ENCODE measurements around the gene LPP. TPM values are rescaled to one million over a fixed set of nuclear protein-coding genes. Genes with fewer than 3 reads are reported as not detected.

Gene LPP
- polyA plus RNA-seq, 3 donors: 14.1 to 23.2 (median 15.3) TPM

DNA sequence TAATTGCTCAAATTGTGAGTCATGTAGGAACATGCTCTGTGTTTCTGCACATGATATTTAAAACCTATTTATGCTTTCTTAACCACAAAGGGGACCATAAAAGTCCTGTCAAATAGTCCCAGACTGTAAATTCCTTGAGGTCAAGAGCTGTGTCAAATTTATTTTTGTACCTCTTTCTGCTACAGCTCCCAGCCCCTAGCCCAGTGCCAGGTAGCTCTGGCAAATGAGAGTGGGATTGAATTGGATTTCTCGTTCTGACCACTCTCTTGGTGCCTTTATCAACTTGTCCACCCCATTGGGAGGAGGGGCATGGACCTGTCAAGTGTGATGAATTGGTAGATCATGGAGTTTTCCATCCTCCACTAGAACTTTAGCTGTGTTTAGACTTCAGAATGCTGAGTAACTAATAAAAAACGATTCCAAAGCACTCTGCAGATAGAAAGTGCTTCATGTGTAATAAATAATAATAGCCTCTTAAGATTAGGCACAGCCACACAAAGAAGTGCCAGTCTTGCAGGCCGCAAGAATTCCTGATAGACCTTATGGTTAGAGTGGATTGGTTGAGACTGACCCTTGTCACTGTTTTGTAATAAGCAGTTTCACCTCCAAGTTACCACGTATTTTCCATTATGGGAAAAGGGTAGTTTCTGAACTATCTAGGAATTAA lies 120.4 kb downstream of the LPP start:
- Histone ChIP-seq H3K36me3 (replicated peaks in 1 of 2; ENCODE audit: control insufficient read depth in 1 of 2, insufficient read depth in 2 of 2, low read length in 2 of 2) (peaks cover 2 to 10% of the 10 kb centered on the region in 2 donors), H3K4me2 (replicated peaks; ENCODE audit: extremely low read depth, low read length, poor library complexity, severe bottlenecking) (no peak overlapping the region), H3K27ac (ENCODE audit: low read depth in 1 of 2, low read length in 2 of 2) (no peak overlapping the region), H3K9ac (ENCODE audit: insufficient read depth, low read length, poor library complexity, severe bottlenecking) (no peak overlapping the region), H4K20me1 (ENCODE audit: insufficient read depth, low read length) (no peaks in the 10 kb centered on the region), H3K79me2 (ENCODE audit: insufficient read depth, low read length) (no peaks in the 10 kb centered on the region), H3K4me3 (replicated peaks in 1 of 3; ENCODE audit: low read depth in 2 of 3, low read length in 3 of 3) (no peak overlapping the region), H3K9me3 (replicated peaks in 1 of 2; ENCODE audit: control insufficient read depth in 1 of 2, insufficient read depth in 1 of 2, low read length in 2 of 2) (no peaks in the 10 kb centered on the region), H2AFZ (ENCODE audit: insufficient read depth, low read depth, low read length, poor library complexity, severe bottlenecking) (no peak overlapping the region), H3K4me1 (ENCODE audit: control insufficient read depth in 1 of 2, insufficient read depth in 2 of 2, low read length in 2 of 2) (peaks cover 19 to 31% of the 10 kb centered on the region in 2 donors), H3K27me3 (ENCODE audit: control insufficient read depth in 2 of 2, insufficient read depth in 2 of 2, low read length in 2 of 2) (no peaks in the 10 kb centered on the region)
- no CpG with 5 or more reads among the region's 4 CpGs for WGBS (ENCODE audit: insufficient coverage)
- DNase-seq: no peak
- no peak overlapping the region for H3K4me3 Mint-ChIP-seq
- intact Hi-C loops (cut with micrococcal nuclease): no loop called here
- no peak overlapping the region for H3K27ac Mint-ChIP-seq
- peaks cover 32% of the 10 kb centered on the region for H3K4me1 Mint-ChIP-seq
- TF ChIP-seq, protein P1, sequence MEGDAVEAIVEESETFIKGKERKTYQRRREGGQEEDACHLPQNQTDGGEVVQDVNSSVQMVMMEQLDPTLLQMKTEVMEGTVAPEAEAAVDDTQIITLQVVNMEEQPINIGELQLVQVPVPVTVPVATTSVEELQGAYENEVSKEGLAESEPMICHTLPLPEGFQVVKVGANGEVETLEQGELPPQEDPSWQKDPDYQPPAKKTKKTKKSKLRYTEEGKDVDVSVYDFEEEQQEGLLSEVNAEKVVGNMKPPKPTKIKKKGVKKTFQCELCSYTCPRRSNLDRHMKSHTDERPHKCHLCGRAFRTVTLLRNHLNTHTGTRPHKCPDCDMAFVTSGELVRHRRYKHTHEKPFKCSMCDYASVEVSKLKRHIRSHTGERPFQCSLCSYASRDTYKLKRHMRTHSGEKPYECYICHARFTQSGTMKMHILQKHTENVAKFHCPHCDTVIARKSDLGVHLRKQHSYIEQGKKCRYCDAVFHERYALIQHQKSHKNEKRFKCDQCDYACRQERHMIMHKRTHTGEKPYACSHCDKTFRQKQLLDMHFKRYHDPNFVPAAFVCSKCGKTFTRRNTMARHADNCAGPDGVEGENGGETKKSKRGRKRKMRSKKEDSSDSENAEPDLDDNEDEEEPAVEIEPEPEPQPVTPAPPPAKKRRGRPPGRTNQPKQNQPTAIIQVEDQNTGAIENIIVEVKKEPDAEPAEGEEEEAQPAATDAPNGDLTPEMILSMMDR (IDR thresholded peaks at IDR 0.05): no peak
- H3K36me3 Mint-ChIP-seq: peaks cover 15 to 20% of the 10 kb centered on the region in 2 donors
- H3K9me3 Mint-ChIP-seq: no peaks in the 10 kb centered on the region
- H3K27me3 Mint-ChIP-seq (ENCODE audit: low read depth in 3 of 3): no peaks in the 10 kb centered on the region

DNA sequence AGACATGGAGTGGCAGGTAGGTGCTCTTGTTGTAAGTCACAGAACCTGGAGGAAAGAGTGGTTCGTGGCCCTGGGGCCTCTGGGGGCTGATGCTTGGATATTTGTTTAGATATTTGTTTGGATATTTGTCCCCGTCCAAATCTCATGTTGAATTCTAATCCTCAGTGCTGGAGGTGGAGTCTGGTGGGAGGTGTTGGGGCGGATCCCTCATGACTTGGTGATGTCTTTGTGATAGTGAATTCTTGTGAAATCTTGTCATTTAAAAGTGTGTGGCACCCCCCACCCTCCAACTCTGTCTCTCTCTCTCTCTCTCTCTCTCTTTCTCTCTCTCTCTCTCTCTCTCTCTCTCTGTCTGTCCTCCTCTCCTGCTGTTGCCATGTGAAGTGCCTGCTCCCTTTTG lies 122.4 kb downstream of the LPP start:
- Histone ChIP-seq H4K20me1 (ENCODE audit: insufficient read depth, low read length) (no peaks in the 10 kb centered on the region), H3K4me2 (replicated peaks; ENCODE audit: extremely low read depth, low read length, poor library complexity, severe bottlenecking) (no peak overlapping the region), H3K9ac (ENCODE audit: insufficient read depth, low read length, poor library complexity, severe bottlenecking) (no peak overlapping the region), H3K27ac (ENCODE audit: low read depth in 1 of 2, low read length in 2 of 2) (no peak overlapping the region), H3K4me3 (replicated peaks in 1 of 3; ENCODE audit: low read depth in 2 of 3, low read length in 3 of 3) (no peak overlapping the region), H3K79me2 (ENCODE audit: insufficient read depth, low read length) (no peaks in the 10 kb centered on the region), H3K27me3 (ENCODE audit: control insufficient read depth in 2 of 2, insufficient read depth in 2 of 2, low read length in 2 of 2) (no peaks in the 10 kb centered on the region), H3K4me1 (ENCODE audit: control insufficient read depth in 1 of 2, insufficient read depth in 2 of 2, low read length in 2 of 2) (peaks cover 8 to 16% of the 10 kb centered on the region in 2 donors), H2AFZ (ENCODE audit: insufficient read depth, low read depth, low read length, poor library complexity, severe bottlenecking) (no peak overlapping the region), H3K9me3 (replicated peaks in 1 of 2; ENCODE audit: control insufficient read depth in 1 of 2, insufficient read depth in 1 of 2, low read length in 2 of 2) (no peaks in the 10 kb centered on the region), H3K36me3 (replicated peaks in 1 of 2; ENCODE audit: control insufficient read depth in 1 of 2, insufficient read depth in 2 of 2, low read length in 2 of 2) (peaks cover 2 to 10% of the 10 kb centered on the region in 2 donors)
- TF ChIP-seq, protein P1 (IDR thresholded peaks at IDR 0.05): no peak
- intact Hi-C loops (cut with micrococcal nuclease): no loop called here
- Mint-ChIP-seq H3K4me3 (no peak overlapping the region), H3K4me1 (peaks cover 16% of the 10 kb centered on the region), H3K9me3 (no peaks in the 10 kb centered on the region), H3K27ac (peak overlapping the region in 2 of 7 donors; percentile 11 to 42), H3K36me3 (peaks cover 15 to 16% of the 10 kb centered on the region in 2 donors), H3K27me3 (ENCODE audit: low read depth in 3 of 3) (no peaks in the 10 kb centered on the region)
- no peak for DNase-seq
- WGBS (ENCODE audit: insufficient coverage): 86% methylated on average over 2 of the region's 3 CpGs

Data from CD14-positive monocyte (primary cell).